ENCODE measurements around the gene C4orf51. TPM values are rescaled to one million over a fixed set of nuclear protein-coding genes. Genes with fewer than 3 reads are reported as not detected.

Gene C4orf51
- total and polyA plus RNA-seq, 4 donors, result not detected

GRCh38 chr4:145773581-145774234 is 93.8 kb downstream of the C4orf51 start (continued):
- no peak for TF ChIP-seq REST (IDR thresholded peaks at IDR 0.05)
- no peak for TF ChIP-seq HNF4G (IDR thresholded peaks at IDR 0.05)
- no peak for TF ChIP-seq FOXA1 (IDR thresholded peaks at IDR 0.05)

- Histone ChIP-seq H3K4me1 (ENCODE audit: control insufficient read depth in 4 of 4, insufficient read depth in 4 of 4, low read length in 3 of 4) (no peaks in the 10 kb centered on the region), H3K36me3 (ENCODE audit: control insufficient read depth in 4 of 4, insufficient read depth in 3 of 4, low read depth in 1 of 4, low read length in 3 of 4) (no peaks in the 10 kb centered on the region), H3K27me3 (ENCODE audit: control insufficient read depth in 4 of 4, insufficient read depth in 4 of 4, low read length in 3 of 4) (no peaks in the 10 kb centered on the region), H3K27ac (ENCODE audit: low read depth in 1 of 2, low read length in 2 of 2) (no peak overlapping the region), H3K4me3 (ENCODE audit: low read depth in 1 of 3, low read length in 3 of 3) (no peak overlapping the region), H3K9me3 (ENCODE audit: control insufficient read depth in 4 of 4, low read length in 3 of 4) (no peaks in the 10 kb centered on the region), H3K9ac (ENCODE audit: low read depth in 1 of 2, low read length in 2 of 2) (no peak overlapping the region)
- 93% methylated on average over 6 of the region's 6 CpGs for WGBS
- DNase-seq (ENCODE audit: low spot score), result no peak
- TF ChIP-seq RAD21 (IDR thresholded peaks at IDR 0.05) (no peak), EGR1 (IDR thresholded peaks at IDR 0.05; ENCODE audit: low read depth in 2 of 2) (no peak), SP1 (IDR thresholded peaks at IDR 0.05) (no peak), TAF1 (conservative IDR thresholded peaks at IDR 0.05) (no peak), ZBTB33 (IDR thresholded peaks at IDR 0.05) (no peak), YY1 (IDR thresholded peaks at IDR 0.05) (no peak), JUND (IDR thresholded peaks at IDR 0.05) (no peak), FOXA1 (IDR thresholded peaks at IDR 0.05) (no peak), CTCF (IDR thresholded peaks at IDR 0.05; ENCODE audit: low read depth, low read length, missing input control) (no peak), HNF4G (IDR thresholded peaks at IDR 0.05) (no peak)
These were observed 94.5 kb downstream of the C4orf51 start for GRCh38 chr4:145774473-145774872.

GRCh38 chr4:145775406-145775805 is 95.5 kb downstream of the C4orf51 start:
- Histone ChIP-seq H3K4me1 (ENCODE audit: control insufficient read depth in 4 of 4, insufficient read depth in 4 of 4, low read length in 3 of 4) (no peaks in the 10 kb centered on the region), H3K9me3 (ENCODE audit: control insufficient read depth in 4 of 4, low read length in 3 of 4) (no peaks in the 10 kb centered on the region), H3K4me3 (ENCODE audit: low read depth in 1 of 3, low read length in 3 of 3) (no peak overlapping the region), H3K27me3 (ENCODE audit: control insufficient read depth in 4 of 4, insufficient read depth in 4 of 4, low read length in 3 of 4) (no peaks in the 10 kb centered on the region), H3K27ac (ENCODE audit: low read depth in 1 of 2, low read length in 2 of 2) (no peak overlapping the region), H3K36me3 (ENCODE audit: control insufficient read depth in 4 of 4, insufficient read depth in 3 of 4, low read depth in 1 of 4, low read length in 3 of 4) (no peaks in the 10 kb centered on the region), H3K9ac (ENCODE audit: low read depth in 1 of 2, low read length in 2 of 2) (no peak overlapping the region)
- no peak for DNase-seq (ENCODE audit: low spot score)
- 95% methylated on average over 3 of the region's 3 CpGs for WGBS
- no peak for TF ChIP-seq MAX (IDR thresholded peaks at IDR 0.05)
- no peak for TF ChIP-seq ATF3 (IDR thresholded peaks at IDR 0.05)
- TF ChIP-seq REST (IDR thresholded peaks at IDR 0.05), result no peak
- TF ChIP-seq RXRA (IDR thresholded peaks at IDR 0.05), result no peak
- TF ChIP-seq FOXA2 (IDR thresholded peaks at IDR 0.05), result no peak
- no peak for TF ChIP-seq EGR1 (IDR thresholded peaks at IDR 0.05; ENCODE audit: low read depth in 2 of 2)
- no peak for TF ChIP-seq RAD21 (IDR thresholded peaks at IDR 0.05)
- TF ChIP-seq SP1 (IDR thresholded peaks at IDR 0.05), result no peak
- TF ChIP-seq HNF4G (IDR thresholded peaks at IDR 0.05), result no peak
- TF ChIP-seq GABPA (IDR thresholded peaks at IDR 0.05 in 1 of 2, conservative IDR thresholded peaks at IDR 0.05 in 1 of 2), result no peak

All from liver (tissue), 9 donors.